A549 (cell line): ENCODE data around the gene TANK. TPM values are rescaled to one million over a fixed set of nuclear protein-coding genes. Genes with fewer than 3 reads are reported as not detected.
A peak's percentile ranks its signal among the peaks of the same experiment; 100 is the strongest.

ENCODE experiments used
- ATAC-seq, 2 experiments: fragments of 200-7000 bp in 1 of 2; fragments of >200 bp in 1 of 2; cut with Nextera tagmentation in 1 of 2; cut with Tn5 transposase in 1 of 2; 3 replicates each; pipeline versions ENCODE4 v1.8.0 to v1.9.1; 2018 to 2020; ENCODE audit warnings: mild to moderate bottlenecking in 1 of 2, moderate library complexity in 1 of 2
- CTCF ChIA-PET: fragments of 300-600 bp; sonication (Branson Sonifier 250); formaldehyde crosslinking; extraction: SDS; loops from one replicate; lab custom pipeline; 2021; ENCODE audit warnings: antibody characterized with exemption, inconsistent platforms; lab: Yijun Ruan, JAX
- POLR2A ChIA-PET: fragments of 350-600 bp; formaldehyde crosslinking; extraction: SDS; loops from one replicate; lab custom pipeline; 2021; ENCODE audit warnings: antibody characterized with exemption, inconsistent platforms; lab: Yijun Ruan, JAX
- DNase-seq, 2 experiments: peaks; one replicate each; pipeline versions ENCODE4 v3.0.0 to v3.0.0-alpha.2; 2011 to 2016; ENCODE audit warnings: low read depth in 1 of 2, low spot score in 1 of 2
- FAIRE-seq: peaks from 2 replicates; lab custom pipeline; 2011; peaks lifted over from hg19 to GRCh38; lab: Jason Lieb, UNC
- H3K27ac ChIP-seq, 2 experiments: fragments of >200 bp; sonication (Bioruptor Twin); formaldehyde crosslinking; 3 replicates each; pipeline ENCODE4 v1.5.1; 2016 to 2017
- H3K4me1 ChIP-seq: fragments of >200 bp; sonication (Bioruptor Twin); formaldehyde crosslinking; 3 replicates; pipeline ENCODE4 v1.6.1; 2016
- H3K4me2 ChIP-seq: fragments of >200 bp; sonication (Bioruptor Twin); formaldehyde crosslinking; 3 replicates; pipeline ENCODE4 v1.6.1; 2016
- H3K4me3 ChIP-seq: fragments of >200 bp; sonication (Bioruptor Twin); formaldehyde crosslinking; 3 replicates; pipeline ENCODE4 v1.5.1; 2016
- H3K9me3 ChIP-seq: fragments of >200 bp; sonication (Bioruptor Twin); formaldehyde crosslinking; 3 replicates; pipeline ENCODE4 v1.6.1; 2016
- ATOH8 ChIP-seq: fragments of 250-450 bp; sonication (Bioruptor Pico); IDR thresholded peaks from 2 replicates; pipeline ENCODE4 v1.5.0; 2020; ENCODE audit warnings: low read depth, mild to moderate bottlenecking, moderate library complexity
- BHLHE40 ChIP-seq: IDR thresholded peaks from 2 replicates; pipeline ENCODE4 v1.6.1; 2012; ENCODE audit warnings: low read depth, low read length, inconsistent platforms
- CBX2 ChIP-seq: fragments of 200-600 bp; sonication (generic); IDR thresholded peaks from 2 replicates; pipeline ENCODE4 v1.6.1; 2016; ENCODE audit warnings: low read depth, mild to moderate bottlenecking, borderline replicate concordance
- CBX8 ChIP-seq: fragments of 200-600 bp; sonication (generic); IDR thresholded peaks from 2 replicates; pipeline ENCODE4 v1.6.1; 2016
- EHF ChIP-seq: fragments of 250-450 bp; sonication (Bioruptor Pico); IDR thresholded peaks from 2 replicates; pipeline ENCODE4 v1.5.0; 2020; ENCODE audit warnings: mild to moderate bottlenecking
- FOSB ChIP-seq: fragments of 250-450 bp; sonication (Bioruptor Pico); IDR thresholded peaks from 2 replicates; pipeline ENCODE4 v1.5.0; 2020; ENCODE audit warnings: mild to moderate bottlenecking, moderate library complexity
- FOSL2 ChIP-seq, 2 experiments: fragments of 450-650 bp in 1 of 2; fragments of >200 bp in 1 of 2; sonication (Bioruptor Twin) in 1 of 2; formaldehyde crosslinking; IDR thresholded peaks; 2 replicates each; pipeline versions ENCODE4 v1.5.0 to v1.6.1; 2016 to 2020; ENCODE audit warnings: mild to moderate bottlenecking in 1 of 2, moderate library complexity in 1 of 2
- HDAC2 ChIP-seq: fragments of 200-600 bp; sonication (generic); IDR thresholded peaks from 2 replicates; pipeline ENCODE4 v1.6.1; 2016
- HEYL ChIP-seq: fragments of 250-450 bp; sonication (Bioruptor Pico); IDR thresholded peaks from 2 replicates; pipeline ENCODE4 v1.8.0; 2021; ENCODE audit warnings: mild to moderate bottlenecking, moderate library complexity
- HOXB13 ChIP-seq: fragments of 250-450 bp; sonication (Bioruptor Pico); IDR thresholded peaks from 2 replicates; pipeline ENCODE4 v1.5.0; 2020; ENCODE audit warnings: low read depth, mild to moderate bottlenecking, moderate library complexity
- JUN ChIP-seq, 2 experiments: fragments of >200 bp; sonication (Bioruptor Twin); formaldehyde crosslinking; IDR thresholded peaks; 2 replicates in 1 of 2; 3 replicates in 1 of 2; pipeline ENCODE4 v1.6.1; 2016 to 2017
- KDM1A ChIP-seq: fragments of 200-600 bp; sonication (generic); IDR thresholded peaks from 2 replicates; pipeline ENCODE4 v1.6.1; 2016; ENCODE audit warnings: low read depth, mild to moderate bottlenecking
- MAX ChIP-seq: IDR thresholded peaks from 2 replicates; pipeline ENCODE4 v1.6.1; 2012
- MAZ ChIP-seq: fragments of 150-350 bp; IDR thresholded peaks from 2 replicates; pipeline ENCODE4 v1.6.1; 2014; ENCODE audit warnings: antibody characterized with exemption, low read depth, low read length, borderline replicate concordance
- NFE2L2 ChIP-seq: fragments of 150-350 bp; conservative IDR thresholded peaks from 2 replicates; pipeline ENCODE4 v1.6.1; 2014; ENCODE audit warnings: low read length
- POLR2A ChIP-seq: IDR thresholded peaks from 2 replicates; pipeline ENCODE4 v1.6.1; 2012; ENCODE audit warnings: mild to moderate bottlenecking, low read length
- RNF2 ChIP-seq: fragments of 200-600 bp; sonication (generic); IDR thresholded peaks from 2 replicates; pipeline ENCODE4 v1.6.1; 2016; ENCODE audit warnings: low read depth, mild to moderate bottlenecking, antibody characterized with exemption, moderate library complexity, borderline replicate concordance
- SREBF2 ChIP-seq: fragments of 450-650 bp; IDR thresholded peaks from 2 replicates; pipeline ENCODE4 v1.6.1; 2014; ENCODE audit warnings: mild to moderate bottlenecking, moderate library complexity
- TFCP2L1 ChIP-seq: fragments of 250-450 bp; sonication (Bioruptor Pico); IDR thresholded peaks from 2 replicates; pipeline ENCODE4 v1.5.0; 2021; ENCODE audit warnings: mild to moderate bottlenecking
- ZC3H11A ChIP-seq: fragments of 450-650 bp; IDR thresholded peaks from 2 replicates; pipeline ENCODE4 v1.6.1; 2014; ENCODE audit warnings: antibody characterized with exemption, mild to moderate bottlenecking
- ZSCAN20 ChIP-seq: fragments of 250-450 bp; sonication (Bioruptor Pico); IDR thresholded peaks from 2 replicates; pipeline ENCODE4 v1.8.0; 2022; ENCODE audit warnings: mild to moderate bottlenecking, moderate library complexity
- WGBS: methylation state at CpG from one replicate; pipeline ENCODE4 v1.1.6; 2017; ENCODE audit errors: missing lambda C conversion rate; 5-methylcytosine and 5-hydroxymethylcytosine counted together
- polyA plus RNA-seq, 4 experiments: library from polyadenylated mRNA; depleted of rRNA in 3 of 4; stranded (reverse); fragments of >200 nt; fragmentation: RNase III in 1 of 4; extraction: RNeasy Plus Mini Kit Qiagen cat#74134 plus additional on column Dnase treatment in 1 of 4; gene quantifications; 2 replicates in 3 of 4; 3 replicates in 1 of 4; pipeline ENCODE4 v1.2.3, GENCODE V29; 2011 to 2017
- TF ChIP-seq, protein P1 (sequence below): IDR thresholded peaks from 2 replicates; pipeline ENCODE4 v1.6.1; 2012
- TF ChIP-seq, protein P2 (sequence below): fragments of >200 bp; sonication (Bioruptor Twin); formaldehyde crosslinking; IDR thresholded peaks from 2 replicates; pipeline ENCODE4 v1.6.1; 2016
- TF ChIP-seq, protein P3 (sequence below): fragments of 250-450 bp; sonication (Bioruptor Pico); IDR thresholded peaks from 2 replicates; pipeline ENCODE4 v1.5.0; 2021; ENCODE audit warnings: mild to moderate bottlenecking, moderate library complexity, borderline replicate concordance
- TF ChIP-seq, protein P4 (sequence below): IDR thresholded peaks from 2 replicates; pipeline ENCODE4 v1.6.1; 2012; ENCODE audit warnings: low read depth, borderline replicate concordance
- TF ChIP-seq, protein P5 (sequence below): fragments of 200-600 bp; sonication (generic); IDR thresholded peaks from 2 replicates; pipeline ENCODE4 v1.6.1; 2016; ENCODE audit warnings: antibody characterized with exemption, mild to moderate bottlenecking, moderate library complexity
- TF ChIP-seq, protein P6 (sequence below): fragments of >200 bp; sonication (Bioruptor Twin); formaldehyde crosslinking; IDR thresholded peaks from 3 replicates; pipeline ENCODE4 v1.6.1; 2016

Gene TANK
- polyA plus RNA-seq, 2 of the 4 experiments (the other 2 are of a cell fraction): 59.6 to 76.3 TPM

- 0 out of 6 replicates have a peak, but pooled peaks of 1 of the 2 experiments have one; percentile 2 for ATAC-seq
- TF ChIP-seq CBX2: no peak
- TF ChIP-seq ZSCAN20: no peak
- TF ChIP-seq JUN (IDR thresholded peaks at IDR 0.05): no peak
- TF ChIP-seq POLR2A: no peak
- TF ChIP-seq HDAC2: no peak
- no peak for TF ChIP-seq FOSB (CRISPR knock-in tag)
- TF ChIP-seq BHLHE40: no peak
- TF ChIP-seq KDM1A: no peak
- TF ChIP-seq SREBF2: no peak
- no peak for TF ChIP-seq TFCP2L1 (CRISPR knock-in tag)
- TF ChIP-seq, protein P1, sequence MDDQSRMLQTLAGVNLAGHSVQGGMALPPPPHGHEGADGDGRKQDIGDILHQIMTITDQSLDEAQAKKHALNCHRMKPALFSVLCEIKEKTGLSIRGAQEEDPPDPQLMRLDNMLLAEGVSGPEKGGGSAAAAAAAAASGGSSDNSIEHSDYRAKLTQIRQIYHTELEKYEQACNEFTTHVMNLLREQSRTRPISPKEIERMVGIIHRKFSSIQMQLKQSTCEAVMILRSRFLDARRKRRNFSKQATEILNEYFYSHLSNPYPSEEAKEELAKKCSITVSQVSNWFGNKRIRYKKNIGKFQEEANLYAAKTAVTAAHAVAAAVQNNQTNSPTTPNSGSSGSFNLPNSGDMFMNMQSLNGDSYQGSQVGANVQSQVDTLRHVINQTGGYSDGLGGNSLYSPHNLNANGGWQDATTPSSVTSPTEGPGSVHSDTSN: no peak
- TF ChIP-seq CBX8: no peak
- no peak for TF ChIP-seq MAZ
- TF ChIP-seq, protein P2, sequence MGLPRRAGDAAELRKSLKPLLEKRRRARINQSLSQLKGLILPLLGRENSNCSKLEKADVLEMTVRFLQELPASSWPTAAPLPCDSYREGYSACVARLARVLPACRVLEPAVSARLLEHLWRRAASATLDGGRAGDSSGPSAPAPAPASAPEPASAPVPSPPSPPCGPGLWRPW: no peak
- TF ChIP-seq, protein P3, sequence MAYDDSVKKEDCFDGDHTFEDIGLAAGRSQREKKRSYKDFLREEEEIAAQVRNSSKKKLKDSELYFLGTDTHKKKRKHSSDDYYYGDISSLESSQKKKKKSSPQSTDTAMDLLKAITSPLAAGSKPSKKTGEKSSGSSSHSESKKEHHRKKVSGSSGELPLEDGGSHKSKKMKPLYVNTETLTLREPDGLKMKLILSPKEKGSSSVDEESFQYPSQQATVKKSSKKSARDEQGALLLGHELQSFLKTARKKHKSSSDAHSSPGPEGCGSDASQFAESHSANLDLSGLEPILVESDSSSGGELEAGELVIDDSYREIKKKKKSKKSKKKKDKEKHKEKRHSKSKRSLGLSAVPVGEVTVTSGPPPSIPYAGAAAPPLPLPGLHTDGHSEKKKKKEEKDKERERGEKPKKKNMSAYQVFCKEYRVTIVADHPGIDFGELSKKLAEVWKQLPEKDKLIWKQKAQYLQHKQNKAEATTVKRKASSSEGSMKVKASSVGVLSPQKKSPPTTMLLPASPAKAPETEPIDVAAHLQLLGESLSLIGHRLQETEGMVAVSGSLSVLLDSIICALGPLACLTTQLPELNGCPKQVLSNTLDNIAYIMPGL (CRISPR knock-in tag): no peak
- TF ChIP-seq, all 56 proteins: peak for 0
- DNase-seq (no peak), FAIRE-seq (no peak)
- Histone ChIP-seq H3K27ac (peak overlapping the region; percentile 80 to 88; a peak in 5 of 6 replicates), H3K4me1 (peaks cover 21% of the 10 kb centered on the region), H3K9me3 (no peaks in the 10 kb centered on the region), H3K4me2 (peak overlapping the region; percentile 99), H3K4me3 (peak overlapping the region; percentile 71)
- ChIA-PET CTCF (interaction anchor here (1.5 kb wide), 1 partner anchor 13 kb away, joined by 8 read pairs; no protein-coding TSS in a partner anchor), POLR2A (no interaction called here)
- WGBS: 54% methylated on average over 16 of the region's 16 CpGs
Measured at GRCh38 chr2:161238265-161238559, 78.0 kb downstream of the TANK start.

DNA sequence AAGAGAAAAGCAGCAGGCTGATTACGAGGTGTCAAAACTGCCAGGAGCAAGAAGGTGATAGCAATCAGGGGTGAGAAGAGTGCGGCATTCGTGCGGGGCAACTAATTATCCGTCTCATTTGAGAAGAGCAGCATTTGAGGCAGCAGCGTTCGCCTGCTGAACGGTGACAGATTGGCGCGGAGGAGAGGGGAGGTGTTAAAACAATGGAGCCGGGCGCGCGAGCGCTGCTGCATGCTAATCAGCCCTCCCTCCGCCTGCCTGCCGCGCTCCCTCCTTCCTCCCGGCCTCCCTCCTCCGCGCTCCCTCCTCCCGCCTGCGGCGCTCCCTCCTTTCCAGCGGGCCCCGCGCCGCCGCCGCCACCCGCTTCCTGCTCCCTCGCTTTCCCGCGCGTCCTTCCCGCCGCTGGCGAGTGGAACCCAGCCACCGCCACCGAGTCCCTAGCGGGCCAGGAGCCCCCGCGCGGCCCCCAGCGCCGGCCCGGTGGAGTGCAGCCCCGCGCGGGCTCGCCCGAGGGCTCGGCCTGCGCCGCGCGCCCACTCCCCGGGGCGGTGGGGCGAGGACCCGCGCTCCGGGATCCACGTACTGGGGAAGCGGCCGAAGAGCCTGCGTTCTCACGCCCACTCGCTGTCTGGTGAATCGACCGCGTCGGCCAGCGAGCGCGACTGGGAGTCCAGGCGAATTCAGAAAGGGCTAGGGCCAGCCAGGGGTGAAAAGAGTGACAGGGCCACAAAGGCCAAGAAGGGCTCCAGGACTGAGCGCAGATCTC is 78.5 kb downstream of the TANK start:
- ATAC-seq: peak; percentile 82 to 86
- Histone ChIP-seq H3K4me1 (peaks cover 21% of the 10 kb centered on the region), H3K4me3 (peak overlapping the region; percentile 71), H3K9me3 (no peaks in the 10 kb centered on the region), H3K27ac (peak overlapping the region; percentile 80 to 88), H3K4me2 (peak overlapping the region; percentile 99)
- peak; percentile 8 to 50 for DNase-seq
- ChIA-PET CTCF (interaction anchor here (3.6 kb wide), 1 partner anchor 12 kb away, joined by 19 read pairs; no protein-coding TSS in a partner anchor), POLR2A (no interaction called here)
- no peak for FAIRE-seq
- WGBS: 4% methylated on average over 36 of the region's 78 CpGs
- no peak for TF ChIP-seq HEYL
- TF ChIP-seq NFE2L2: no peak
- TF ChIP-seq FOSL2 (IDR thresholded peaks at IDR 0.05): no peak
- no peak for TF ChIP-seq FOSL2 (CRISPR knock-in tag; IDR thresholded peaks at IDR 0.05)
- TF ChIP-seq, protein P4, sequence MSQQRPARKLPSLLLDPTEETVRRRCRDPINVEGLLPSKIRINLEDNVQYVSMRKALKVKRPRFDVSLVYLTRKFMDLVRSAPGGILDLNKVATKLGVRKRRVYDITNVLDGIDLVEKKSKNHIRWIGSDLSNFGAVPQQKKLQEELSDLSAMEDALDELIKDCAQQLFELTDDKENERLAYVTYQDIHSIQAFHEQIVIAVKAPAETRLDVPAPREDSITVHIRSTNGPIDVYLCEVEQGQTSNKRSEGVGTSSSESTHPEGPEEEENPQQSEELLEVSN: peak; percentile 92
- TF ChIP-seq HOXB13 (CRISPR knock-in tag): 0 out of 2 replicates have a peak, but pooled peaks have one; percentile 49
- TF ChIP-seq EHF (CRISPR knock-in tag): no peak
- TF ChIP-seq JUN (IDR thresholded peaks at IDR 0.05): 0 out of 5 replicates have a peak, but pooled peaks of 1 of the 2 experiments have one; percentile 24
- TF ChIP-seq ZC3H11A: no peak
- TF ChIP-seq MAX: peak; percentile 94
- 0 out of 2 replicates have a peak, but pooled peaks have one; percentile 45 for TF ChIP-seq ATOH8
- TF ChIP-seq, protein P5, sequence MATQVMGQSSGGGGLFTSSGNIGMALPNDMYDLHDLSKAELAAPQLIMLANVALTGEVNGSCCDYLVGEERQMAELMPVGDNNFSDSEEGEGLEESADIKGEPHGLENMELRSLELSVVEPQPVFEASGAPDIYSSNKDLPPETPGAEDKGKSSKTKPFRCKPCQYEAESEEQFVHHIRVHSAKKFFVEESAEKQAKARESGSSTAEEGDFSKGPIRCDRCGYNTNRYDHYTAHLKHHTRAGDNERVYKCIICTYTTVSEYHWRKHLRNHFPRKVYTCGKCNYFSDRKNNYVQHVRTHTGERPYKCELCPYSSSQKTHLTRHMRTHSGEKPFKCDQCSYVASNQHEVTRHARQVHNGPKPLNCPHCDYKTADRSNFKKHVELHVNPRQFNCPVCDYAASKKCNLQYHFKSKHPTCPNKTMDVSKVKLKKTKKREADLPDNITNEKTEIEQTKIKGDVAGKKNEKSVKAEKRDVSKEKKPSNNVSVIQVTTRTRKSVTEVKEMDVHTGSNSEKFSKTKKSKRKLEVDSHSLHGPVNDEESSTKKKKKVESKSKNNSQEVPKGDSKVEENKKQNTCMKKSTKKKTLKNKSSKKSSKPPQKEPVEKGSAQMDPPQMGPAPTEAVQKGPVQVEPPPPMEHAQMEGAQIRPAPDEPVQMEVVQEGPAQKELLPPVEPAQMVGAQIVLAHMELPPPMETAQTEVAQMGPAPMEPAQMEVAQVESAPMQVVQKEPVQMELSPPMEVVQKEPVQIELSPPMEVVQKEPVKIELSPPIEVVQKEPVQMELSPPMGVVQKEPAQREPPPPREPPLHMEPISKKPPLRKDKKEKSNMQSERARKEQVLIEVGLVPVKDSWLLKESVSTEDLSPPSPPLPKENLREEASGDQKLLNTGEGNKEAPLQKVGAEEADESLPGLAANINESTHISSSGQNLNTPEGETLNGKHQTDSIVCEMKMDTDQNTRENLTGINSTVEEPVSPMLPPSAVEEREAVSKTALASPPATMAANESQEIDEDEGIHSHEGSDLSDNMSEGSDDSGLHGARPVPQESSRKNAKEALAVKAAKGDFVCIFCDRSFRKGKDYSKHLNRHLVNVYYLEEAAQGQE: no peak
- no peak; the same call in 1 of the 2 replicates for TF ChIP-seq RNF2
- TF ChIP-seq, protein P6, sequence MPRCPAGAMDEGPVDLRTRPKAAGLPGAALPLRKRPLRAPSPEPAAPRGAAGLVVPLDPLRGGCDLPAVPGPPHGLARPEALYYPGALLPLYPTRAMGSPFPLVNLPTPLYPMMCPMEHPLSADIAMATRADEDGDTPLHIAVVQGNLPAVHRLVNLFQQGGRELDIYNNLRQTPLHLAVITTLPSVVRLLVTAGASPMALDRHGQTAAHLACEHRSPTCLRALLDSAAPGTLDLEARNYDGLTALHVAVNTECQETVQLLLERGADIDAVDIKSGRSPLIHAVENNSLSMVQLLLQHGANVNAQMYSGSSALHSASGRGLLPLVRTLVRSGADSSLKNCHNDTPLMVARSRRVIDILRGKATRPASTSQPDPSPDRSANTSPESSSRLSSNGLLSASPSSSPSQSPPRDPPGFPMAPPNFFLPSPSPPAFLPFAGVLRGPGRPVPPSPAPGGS: no peak
